Gastrocnemius medialis (tissue), 4 donors: ENCODE results near the gene PANK3.

Experiments
- CTCF ChIP-seq, 5 experiments: fragments of 450-650 bp in 3 of 5; fragments of 200-600 bp in 2 of 5; sonication (generic) in 2 of 5; IDR thresholded peaks in 4 of 5; conservative IDR thresholded peaks in 1 of 5; 1 replicate in 4 of 5; 2 replicates in 1 of 5; pipeline ENCODE4 v1.5.1; 2016 to 2019; ENCODE audit warnings: antibody characterized with exemption in 5 of 5, mild to moderate bottlenecking in 3 of 5, moderate library complexity in 3 of 5
- POLR2A ChIP-seq, 2 donors: fragments of 450-650 bp; IDR thresholded peaks; one replicate each; pipeline ENCODE4 v1.6.1; 2017; ENCODE audit warnings: antibody characterized with exemption in 2 of 2, mild to moderate bottlenecking in 2 of 2, moderate library complexity in 2 of 2

- no peak for TF ChIP-seq CTCF (IDR thresholded peaks at IDR 0.05 in 4 of 5, conservative IDR thresholded peaks at IDR 0.05 in 1 of 5)
- no peak for TF ChIP-seq POLR2A (IDR thresholded peaks at IDR 0.05)
These were observed 19.5 kb upstream of the PANK3 start for GRCh38 chr5:168598639-168599038.
